NK-92 (cell line): Measurements from ENCODE around the gene NUP42.
"Not testable (repeated sequence)": the region's sequence is repeated elsewhere in the genome, so short reads cannot be mapped to it uniquely, and the experiment has no call there.

ENCODE experiments used
- DNase-seq: peaks from one replicate; lab custom pipeline; 2025; ENCODE audit not compliant: unreplicated experiment; lab: John Stamatoyannopoulos, UW

NUP42 gene

DNA sequence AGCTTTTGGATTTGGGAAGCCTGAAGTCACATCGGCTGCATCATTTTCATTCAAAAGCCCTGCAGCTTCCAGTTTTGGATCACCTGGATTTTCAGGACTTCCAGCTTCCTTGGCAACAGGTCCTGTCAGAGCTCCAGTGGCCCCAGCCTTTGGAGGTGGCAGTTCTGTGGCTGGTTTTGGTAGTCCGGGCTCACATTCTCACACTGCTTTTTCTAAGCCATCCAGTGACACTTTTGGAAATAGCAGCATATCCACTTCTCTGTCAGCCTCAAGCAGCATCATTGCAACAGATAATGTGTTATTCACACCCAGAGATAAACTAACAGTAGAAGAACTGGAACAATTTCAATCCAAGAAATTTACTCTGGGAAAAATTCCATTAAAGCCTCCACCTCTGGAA lies 18.5 kb downstream of the NUP42 start:
- DNase-seq: no peak

GRCh38 chr7:23204241-23204640 lies 22.4 kb downstream of the NUP42 start:
- no peak for DNase-seq

- no peak for DNase-seq
Measured at GRCh38 chr7:23205577-23205908, 23.7 kb downstream of the NUP42 start.

GRCh38 chr7:23205909-23206767 lies 24.3 kb downstream of the NUP42 start:
- no peak for DNase-seq

DNA sequence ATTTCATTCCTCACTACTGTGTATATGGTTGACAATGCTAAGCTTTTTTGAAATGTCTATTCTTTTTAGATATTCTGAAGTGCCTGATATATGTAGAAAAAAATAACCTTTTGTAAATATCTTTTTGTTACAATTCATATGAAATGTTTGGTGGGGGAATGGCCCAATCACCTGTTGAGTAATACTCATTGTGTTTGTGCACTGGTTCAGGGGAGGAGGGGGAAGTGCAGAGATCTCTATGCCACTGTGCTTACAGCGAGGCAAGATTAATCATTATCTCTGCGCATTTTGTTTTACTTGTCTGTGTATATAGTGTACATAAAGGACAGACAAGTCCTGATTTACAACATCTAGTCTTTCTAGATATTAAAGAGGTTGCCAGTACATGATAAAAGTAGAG lies 25.2 kb downstream of the NUP42 start:
- no peak for DNase-seq

- no peak for DNase-seq
Measured at GRCh38 chr7:23207884-23208283, 26.0 kb downstream of the NUP42 start.

DNA sequence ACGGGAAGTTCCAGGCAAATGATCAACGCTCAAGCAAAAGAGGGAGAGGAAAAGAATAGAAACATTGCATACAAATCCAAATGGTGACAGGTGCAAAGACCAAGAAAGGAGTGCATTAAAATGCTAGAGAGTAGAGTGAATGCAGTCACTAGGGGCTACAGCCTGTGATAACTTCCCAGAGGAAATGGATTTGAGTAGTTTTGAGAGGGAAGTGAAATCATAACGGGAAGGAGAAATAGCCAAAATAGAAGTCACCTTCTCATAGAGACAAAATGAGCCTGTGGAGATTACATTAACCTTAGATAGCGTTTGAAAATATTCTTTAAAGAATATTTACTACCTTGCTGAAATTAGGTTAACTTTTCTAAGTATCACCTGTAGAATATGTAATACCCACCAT lies 26.5 kb downstream of the NUP42 start:
- DNase-seq: no peak

GRCh38 chr7:23210506-23210905 lies 28.7 kb downstream of the NUP42 start:
- DNase-seq: no peak

DNA sequence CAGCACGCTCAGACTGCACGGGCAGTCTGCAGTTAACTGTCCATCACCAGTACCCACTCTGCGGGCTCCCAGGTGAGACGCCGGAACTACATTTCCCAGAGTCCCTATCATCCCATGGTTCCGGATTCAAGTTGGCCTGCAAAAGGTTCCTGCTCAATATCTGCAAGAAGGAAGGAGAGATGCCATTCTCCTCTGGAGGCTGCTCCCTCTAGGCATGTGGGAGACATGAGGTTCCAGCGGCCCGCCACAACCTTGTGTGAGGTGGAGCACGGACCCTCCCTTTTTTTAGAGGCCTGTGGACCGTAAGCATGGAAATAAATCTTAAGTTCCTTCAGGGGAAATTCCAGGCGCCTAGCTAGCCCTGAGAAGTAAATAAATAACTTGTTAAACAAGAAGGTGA lies 29.7 kb downstream of the NUP42 start:
- no peak for DNase-seq

GRCh38 chr7:23212395-23212794 lies 30.5 kb downstream of the NUP42 start:
- no peak for DNase-seq

- no peak for DNase-seq
Measured at GRCh38 chr7:23212841-23213240, 31.0 kb downstream of the NUP42 start.

DNA sequence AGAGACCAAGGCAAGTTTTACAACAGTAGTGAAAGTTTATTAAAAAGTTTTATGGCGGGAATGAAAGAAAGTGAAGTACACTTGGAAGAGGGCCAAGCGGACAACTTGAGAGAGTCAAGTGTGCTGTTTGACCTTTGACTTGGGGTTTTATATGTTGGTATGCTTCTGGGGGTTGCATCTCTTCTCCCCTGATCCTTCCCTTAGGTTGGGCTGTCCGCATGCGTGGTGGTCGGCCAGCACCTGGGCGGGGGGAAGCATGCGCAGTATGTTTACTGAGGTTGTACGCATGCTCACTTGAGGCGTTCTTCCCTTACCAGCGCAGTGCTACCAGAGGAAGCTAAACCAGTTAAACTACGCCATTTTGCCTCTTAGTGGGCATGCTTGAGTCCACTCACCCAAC lies 31.9 kb downstream of the NUP42 start:
- no peak for DNase-seq

DNA sequence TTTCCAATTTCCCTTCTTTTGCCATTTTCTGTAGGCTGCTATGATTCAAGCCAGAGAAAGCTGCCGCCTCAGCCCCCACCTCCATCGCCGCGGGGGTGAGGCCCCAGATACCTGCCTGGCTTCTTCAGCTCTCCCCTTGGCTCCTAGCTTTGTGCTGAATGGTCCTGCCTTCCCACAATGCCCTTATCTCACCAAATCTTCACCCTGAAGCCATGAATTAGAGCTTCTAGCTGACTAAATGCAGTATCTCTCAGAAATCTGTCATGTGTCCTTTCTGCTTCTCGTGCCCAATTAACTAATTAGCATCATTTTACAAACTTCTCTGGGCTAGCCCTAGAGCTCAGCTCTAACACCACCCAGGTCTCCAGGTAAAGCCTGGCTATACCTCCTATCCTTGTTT lies 32.6 kb downstream of the NUP42 start:
- DNase-seq: no peak

DNA sequence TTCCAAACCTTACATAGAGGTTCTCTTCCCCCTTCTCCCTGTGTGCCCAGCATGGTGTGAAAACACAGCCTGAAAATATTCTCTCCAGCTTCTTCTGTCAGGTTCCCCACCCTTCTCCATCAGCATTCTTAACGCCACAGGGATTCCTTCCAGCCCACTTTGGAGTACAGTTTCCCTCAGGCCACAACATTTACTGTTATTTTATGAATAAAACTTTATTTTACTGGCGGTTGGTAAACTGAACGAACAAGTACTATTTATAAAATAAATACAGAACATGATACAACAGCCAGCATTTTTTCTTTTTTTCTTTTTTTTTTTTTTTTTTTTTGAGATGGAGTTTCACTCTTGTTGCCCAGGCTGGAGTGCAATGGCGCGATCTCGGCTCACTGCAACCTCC lies 33.1 kb downstream of the NUP42 start:
- DNase-seq: no peak

- DNase-seq: no peak
Measured at GRCh38 chr7:23216021-23216420, 34.2 kb downstream of the NUP42 start.

GRCh38 chr7:23218196-23218595 lies 36.3 kb downstream of the NUP42 start:
- no peak for DNase-seq

DNA sequence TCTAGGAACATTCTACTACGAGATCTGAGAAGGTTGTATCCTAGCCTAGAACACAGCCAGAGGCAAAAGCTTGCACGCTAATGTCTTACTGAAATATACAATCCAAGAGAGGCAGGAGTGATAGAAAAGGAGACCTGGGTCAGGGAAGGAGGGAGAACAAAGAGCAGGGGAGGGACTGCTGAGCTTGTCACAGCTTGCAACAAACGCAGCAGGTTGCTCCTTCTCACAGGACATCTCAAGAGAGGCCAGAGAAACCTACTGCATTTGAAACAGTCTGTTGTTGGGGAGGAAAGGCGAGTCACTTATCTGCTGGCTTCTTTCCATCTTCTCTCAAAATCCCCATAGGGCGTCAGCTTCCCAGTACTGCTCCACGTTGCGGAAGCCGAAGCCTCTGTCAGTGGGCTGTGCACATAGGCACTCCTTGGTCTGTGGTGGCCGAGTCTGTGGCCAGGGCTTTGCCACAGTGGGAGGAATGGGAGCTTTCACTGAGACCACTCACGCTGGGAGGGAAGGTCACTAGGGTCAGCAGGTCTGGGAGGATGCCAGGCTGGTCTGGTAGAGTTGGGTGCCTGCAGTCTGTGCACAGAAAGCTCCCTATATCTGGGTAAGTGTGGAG lies 39.0 kb downstream of the NUP42 start:
- no peak for DNase-seq

GRCh38 chr7:23222439-23223030 lies 40.7 kb downstream of the NUP42 start:
- no peak for DNase-seq

- DNase-seq: not testable (repeated sequence)
Measured at GRCh38 chr7:23224364-23224763, 42.5 kb downstream of the NUP42 start.

DNA sequence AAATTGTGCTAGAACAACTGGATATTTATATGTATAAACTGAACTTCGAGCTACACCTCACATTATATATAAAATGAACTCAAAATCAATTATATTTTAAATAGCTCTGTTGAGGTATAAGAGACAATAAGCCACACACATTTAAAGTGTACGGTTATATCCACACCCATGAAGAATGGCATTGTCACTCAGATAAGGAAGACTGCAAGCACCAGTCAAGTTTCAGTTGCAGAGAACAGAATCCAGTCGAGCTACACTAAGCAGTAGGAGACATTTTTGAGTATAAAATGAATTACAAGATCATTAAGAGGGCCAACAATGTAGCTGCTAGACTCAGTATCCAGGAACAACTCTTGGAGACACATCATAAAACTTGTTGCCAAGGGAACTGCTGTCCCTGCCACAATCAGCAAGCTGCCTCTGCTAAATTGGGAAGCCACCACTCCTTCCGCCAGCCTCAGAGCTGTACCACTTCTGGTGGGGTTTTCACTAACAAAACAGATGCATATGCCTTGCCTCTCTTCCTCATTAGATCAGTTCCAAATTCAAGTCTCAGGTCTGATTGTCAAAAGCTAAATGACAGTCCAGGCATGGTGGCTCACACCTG lies 45.1 kb downstream of the NUP42 start:
- no peak for DNase-seq

DNA sequence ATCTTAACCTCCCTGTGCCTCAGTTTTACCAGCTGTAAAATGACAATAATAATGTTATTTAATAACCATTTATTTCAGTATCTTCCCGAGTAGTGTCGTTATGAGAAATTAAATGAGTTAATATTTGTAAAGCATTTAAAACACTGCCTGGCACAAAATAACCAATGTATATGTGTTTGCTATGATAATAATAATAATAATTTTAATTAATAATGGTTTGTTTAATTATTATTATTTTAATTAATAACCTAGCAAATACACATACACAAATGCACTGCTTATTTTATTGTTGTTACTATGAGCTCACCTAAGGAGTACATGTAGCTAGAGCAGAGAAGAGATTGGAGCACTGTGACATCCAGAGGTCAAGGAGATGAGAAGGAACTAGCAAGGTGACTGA lies 46.6 kb downstream of the NUP42 start:
- no peak for DNase-seq

- DNase-seq: no peak
Measured at GRCh38 chr7:23230641-23231101, 48.8 kb downstream of the NUP42 start.
